HepG2 (cell line): ENCODE measurements around the gene RPF1. TPM values are rescaled to one million over a fixed set of nuclear protein-coding genes. Genes with fewer than 3 reads are reported as not detected.

Experiments used
- ATF3 ChIP-seq: sonication (generic); formaldehyde crosslinking; IDR thresholded peaks from 2 replicates; pipeline ENCODE4 v1.4.0; 2020; ENCODE audit warnings: missing genetic modification reagents
- KLF9 ChIP-seq: IDR thresholded peaks from 2 replicates; pipeline ENCODE4 v1.6.1; 2016; ENCODE audit warnings: low read depth
- NFKB2 ChIP-seq: sonication (generic); formaldehyde crosslinking; IDR thresholded peaks from 2 replicates; pipeline ENCODE4 v1.4.0; 2020; ENCODE audit warnings: missing genetic modification reagents, borderline replicate concordance
- NFYC ChIP-seq: IDR thresholded peaks from 2 replicates; pipeline ENCODE4 v1.6.1; 2016; ENCODE audit warnings: missing genetic modification reagents, missing compliant biosample characterization
- PBX3 ChIP-seq: sonication (generic); formaldehyde crosslinking; IDR thresholded peaks from 2 replicates; pipeline ENCODE4 v1.8.1; 2023; ENCODE audit warnings: missing genetic modification reagents, inconsistent platforms, borderline replicate concordance
- POLR2A ChIP-seq, 2 experiments: IDR thresholded peaks; 2 replicates each; pipeline ENCODE4 v1.6.1; 2011; ENCODE audit warnings: low read depth in 2 of 2, low read length in 2 of 2, mild to moderate bottlenecking in 1 of 2, moderate library complexity in 1 of 2; ENCODE audit not compliant: insufficient read depth in 1 of 2
- RBM39 ChIP-seq: fragments of 200-400 bp; formaldehyde crosslinking; IDR thresholded peaks from one replicate; pipeline ENCODE4 v1.6.1; 2018; ENCODE audit warnings: antibody characterized with exemption, mild to moderate bottlenecking, low read depth, low read length; ENCODE audit not compliant: poor library complexity, severe bottlenecking
- SP4 ChIP-seq: sonication (generic); formaldehyde crosslinking; IDR thresholded peaks from 2 replicates; pipeline ENCODE4 v1.8.1; 2023; ENCODE audit warnings: mild to moderate bottlenecking, missing genetic modification reagents
- SSRP1 ChIP-seq: IDR thresholded peaks from 2 replicates; pipeline ENCODE4 v1.6.1; 2016; ENCODE audit warnings: control low read depth
- STAG1 ChIP-seq: sonication (generic); formaldehyde crosslinking; IDR thresholded peaks from 2 replicates; pipeline ENCODE4 v1.4.0; 2020; ENCODE audit warnings: missing genetic modification reagents
- TEAD2 ChIP-seq: sonication (generic); formaldehyde crosslinking; IDR thresholded peaks from 2 replicates; pipeline ENCODE4 v1.9.0; 2021; ENCODE audit warnings: missing genetic modification reagents
- ZBTB3 ChIP-seq: sonication (generic); formaldehyde crosslinking; IDR thresholded peaks from 2 replicates; pipeline ENCODE4 v1.4.0; 2020; ENCODE audit warnings: low read depth, mild to moderate bottlenecking, moderate library complexity, missing genetic modification reagents, borderline replicate concordance
- ZBTB8A ChIP-seq: sonication (generic); formaldehyde crosslinking; IDR thresholded peaks from 2 replicates; pipeline ENCODE4 v1.4.0; 2020; ENCODE audit warnings: mild to moderate bottlenecking, low read depth, missing genetic modification reagents, borderline replicate concordance
- ZMAT3 ChIP-seq: sonication (generic); formaldehyde crosslinking; conservative IDR thresholded peaks from 2 replicates; pipeline ENCODE4 v1.7.0; 2021; ENCODE audit warnings: missing genetic modification reagents
- ZNF567 ChIP-seq: sonication (generic); formaldehyde crosslinking; IDR thresholded peaks from 2 replicates; pipeline ENCODE4 v1.8.1; 2023; ENCODE audit warnings: mild to moderate bottlenecking, missing genetic modification reagents, borderline replicate concordance
- ZNF75D ChIP-seq: sonication (generic); formaldehyde crosslinking; IDR thresholded peaks from 2 replicates; pipeline ENCODE4 v1.8.1; 2023; ENCODE audit warnings: missing genetic modification reagents, mild to moderate bottlenecking, borderline replicate concordance
- ZSCAN5A ChIP-seq: sonication (generic); formaldehyde crosslinking; IDR thresholded peaks from 2 replicates; pipeline ENCODE4 v1.8.0; 2022; ENCODE audit warnings: mild to moderate bottlenecking, missing genetic modification reagents, borderline replicate concordance
- polyA plus RNA-seq, 8 experiments: library from polyadenylated mRNA; depleted of rRNA in 3 of 8; stranded (reverse) in 7 of 8; unstranded in 1 of 8; fragments of >200 nt; fragmentation: Illumina TruSeq in 4 of 8; extraction: Trizol in 4 of 8; gene quantifications; 2 replicates each; pipeline versions ENCODE4 v1.2.1 to v1.2.3, GENCODE V29; 2011 to 2016; ENCODE audit warnings: low read depth in 4 of 8, missing spikeins in 1 of 8, mixed read lengths in 1 of 8; ENCODE audit not compliant: insufficient read depth in 1 of 8
- total RNA-seq, 5 experiments: library from RNA; depleted of rRNA; stranded (reverse); fragments of >200 nt; fragmentation: Illumina TruSeq; extraction: Trizol; gene quantifications; 2 replicates each; pipeline ENCODE4 v1.2.3, GENCODE V29; 2016; ENCODE audit warnings: low read depth in 1 of 5
- TF ChIP-seq, protein P1 (sequence below): sonication (generic); formaldehyde crosslinking; IDR thresholded peaks from 2 replicates; pipeline ENCODE4 v1.4.0; 2020; ENCODE audit warnings: missing genetic modification reagents, borderline replicate concordance
- TF ChIP-seq, protein P2 (sequence below): sonication (generic); formaldehyde crosslinking; IDR thresholded peaks from 2 replicates; pipeline ENCODE4 v1.5.0; 2020; ENCODE audit warnings: missing genetic modification reagents

RPF1 gene
- total and polyA plus RNA-seq, 2 of the 13 experiments (the other 11 are each of a cell fraction or from before 2014, with no cell fraction given), result 23.0 to 39.0 TPM

- TF ChIP-seq, protein P1, sequence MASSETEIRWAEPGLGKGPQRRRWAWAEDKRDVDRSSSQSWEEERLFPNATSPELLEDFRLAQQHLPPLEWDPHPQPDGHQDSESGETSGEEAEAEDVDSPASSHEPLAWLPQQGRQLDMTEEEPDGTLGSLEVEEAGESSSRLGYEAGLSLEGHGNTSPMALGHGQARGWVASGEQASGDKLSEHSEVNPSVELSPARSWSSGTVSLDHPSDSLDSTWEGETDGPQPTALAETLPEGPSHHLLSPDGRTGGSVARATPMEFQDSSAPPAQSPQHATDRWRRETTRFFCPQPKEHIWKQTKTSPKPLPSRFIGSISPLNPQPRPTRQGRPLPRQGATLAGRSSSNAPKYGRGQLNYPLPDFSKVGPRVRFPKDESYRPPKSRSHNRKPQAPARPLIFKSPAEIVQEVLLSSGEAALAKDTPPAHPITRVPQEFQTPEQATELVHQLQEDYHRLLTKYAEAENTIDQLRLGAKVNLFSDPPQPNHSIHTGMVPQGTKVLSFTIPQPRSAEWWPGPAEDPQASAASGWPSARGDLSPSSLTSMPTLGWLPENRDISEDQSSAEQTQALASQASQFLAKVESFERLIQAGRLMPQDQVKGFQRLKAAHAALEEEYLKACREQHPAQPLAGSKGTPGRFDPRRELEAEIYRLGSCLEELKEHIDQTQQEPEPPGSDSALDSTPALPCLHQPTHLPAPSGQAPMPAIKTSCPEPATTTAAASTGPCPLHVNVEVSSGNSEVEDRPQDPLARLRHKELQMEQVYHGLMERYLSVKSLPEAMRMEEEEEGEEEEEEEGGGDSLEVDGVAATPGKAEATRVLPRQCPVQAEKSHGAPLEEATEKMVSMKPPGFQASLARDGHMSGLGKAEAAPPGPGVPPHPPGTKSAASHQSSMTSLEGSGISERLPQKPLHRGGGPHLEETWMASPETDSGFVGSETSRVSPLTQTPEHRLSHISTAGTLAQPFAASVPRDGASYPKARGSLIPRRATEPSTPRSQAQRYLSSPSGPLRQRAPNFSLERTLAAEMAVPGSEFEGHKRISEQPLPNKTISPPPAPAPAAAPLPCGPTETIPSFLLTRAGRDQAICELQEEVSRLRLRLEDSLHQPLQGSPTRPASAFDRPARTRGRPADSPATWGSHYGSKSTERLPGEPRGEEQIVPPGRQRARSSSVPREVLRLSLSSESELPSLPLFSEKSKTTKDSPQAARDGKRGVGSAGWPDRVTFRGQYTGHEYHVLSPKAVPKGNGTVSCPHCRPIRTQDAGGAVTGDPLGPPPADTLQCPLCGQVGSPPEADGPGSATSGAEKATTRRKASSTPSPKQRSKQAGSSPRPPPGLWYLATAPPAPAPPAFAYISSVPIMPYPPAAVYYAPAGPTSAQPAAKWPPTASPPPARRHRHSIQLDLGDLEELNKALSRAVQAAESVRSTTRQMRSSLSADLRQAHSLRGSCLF (CRISPR knock-in tag), result 0 out of 2 replicates have a peak, but pooled peaks have one; percentile 12
- TF ChIP-seq ATF3, result peak; percentile 54; the same call in 1 of the 2 replicates
- TF ChIP-seq, protein P2, sequence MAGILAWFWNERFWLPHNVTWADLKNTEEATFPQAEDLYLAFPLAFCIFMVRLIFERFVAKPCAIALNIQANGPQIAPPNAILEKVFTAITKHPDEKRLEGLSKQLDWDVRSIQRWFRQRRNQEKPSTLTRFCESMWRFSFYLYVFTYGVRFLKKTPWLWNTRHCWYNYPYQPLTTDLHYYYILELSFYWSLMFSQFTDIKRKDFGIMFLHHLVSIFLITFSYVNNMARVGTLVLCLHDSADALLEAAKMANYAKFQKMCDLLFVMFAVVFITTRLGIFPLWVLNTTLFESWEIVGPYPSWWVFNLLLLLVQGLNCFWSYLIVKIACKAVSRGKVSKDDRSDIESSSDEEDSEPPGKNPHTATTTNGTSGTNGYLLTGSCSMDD (CRISPR knock-in tag), result no peak
- TF ChIP-seq RBM39, result peak; percentile 73
- no peak for TF ChIP-seq ZSCAN5A (CRISPR knock-in tag)
- TF ChIP-seq STAG1, result no peak
- peak; percentile 65 to 90 for TF ChIP-seq POLR2A (IDR thresholded peaks at IDR 0.05; ENCODE audit: insufficient read depth in 1 of 2, low read depth in 2 of 2, low read length in 2 of 2)
- TF ChIP-seq NFYC (CRISPR knock-in tag), result no peak
- peak; percentile 14; the same call in 1 of the 2 replicates for TF ChIP-seq PBX3
- TF ChIP-seq ZNF75D (CRISPR knock-in tag), result 0 out of 2 replicates have a peak, but pooled peaks have one; percentile 36
- TF ChIP-seq SSRP1 (CRISPR knock-in tag), result no peak
- no peak for TF ChIP-seq ZBTB3 (CRISPR knock-in tag)
- TF ChIP-seq SP4, result peak; percentile 69
- no peak for TF ChIP-seq ZNF567 (CRISPR knock-in tag)
- peak; percentile 47; the same call in 1 of the 2 replicates for TF ChIP-seq ZMAT3
- TF ChIP-seq TEAD2 (CRISPR knock-in tag), result no peak
- TF ChIP-seq NFKB2 (CRISPR knock-in tag), result no peak; the same call in 1 of the 2 replicates
- TF ChIP-seq KLF9 (CRISPR knock-in tag), result no peak
- no peak for TF ChIP-seq ZBTB8A (CRISPR knock-in tag)
Observed at GRCh38 chr1:84506002-84506728, 27.1 kb downstream of the RPF1 start, which contains the start of the genes GNG5 and SPATA1 (continued).
